PFSK-1 (cell line): Measurements from ENCODE around the gene NDRG3.

Experiments
- FOXP2 ChIP-seq: optimal IDR thresholded peaks from 2 replicates; pipeline ENCODE3; 2011; ENCODE audit warnings: borderline replicate concordance, control low read depth, inconsistent platforms; ENCODE audit not compliant: insufficient read depth; ENCODE audit errors: extremely low read length, extremely low read depth
- POLR2AphosphoS5 ChIP-seq: IDR thresholded peaks from 2 replicates; pipeline ENCODE4 v1.6.1; 2012; ENCODE audit warnings: low read depth, mild to moderate bottlenecking, control low read depth, low read length, moderate library complexity
- REST ChIP-seq, 2 experiments: IDR thresholded peaks; 2 replicates each; pipeline versions ENCODE4 v1.6.1 to v1.8.0; 2011 to 2012; ENCODE audit warnings: low read depth in 2 of 2, low read length in 2 of 2, control low read depth in 1 of 2, inconsistent platforms in 1 of 2, mild to moderate bottlenecking in 1 of 2, moderate library complexity in 1 of 2; ENCODE audit not compliant: insufficient read depth in 1 of 2
- SIN3A ChIP-seq: IDR thresholded peaks from 2 replicates; pipeline ENCODE4 v1.6.1; 2012; ENCODE audit warnings: mild to moderate bottlenecking, low read length, moderate library complexity, borderline replicate concordance; ENCODE audit not compliant: insufficient read depth
- TAF1 ChIP-seq: IDR thresholded peaks from 2 replicates; pipeline ENCODE4 v1.6.1; 2012; ENCODE audit warnings: low read length, control low read depth, borderline replicate concordance; ENCODE audit not compliant: insufficient read depth

The NDRG3 gene

DNA sequence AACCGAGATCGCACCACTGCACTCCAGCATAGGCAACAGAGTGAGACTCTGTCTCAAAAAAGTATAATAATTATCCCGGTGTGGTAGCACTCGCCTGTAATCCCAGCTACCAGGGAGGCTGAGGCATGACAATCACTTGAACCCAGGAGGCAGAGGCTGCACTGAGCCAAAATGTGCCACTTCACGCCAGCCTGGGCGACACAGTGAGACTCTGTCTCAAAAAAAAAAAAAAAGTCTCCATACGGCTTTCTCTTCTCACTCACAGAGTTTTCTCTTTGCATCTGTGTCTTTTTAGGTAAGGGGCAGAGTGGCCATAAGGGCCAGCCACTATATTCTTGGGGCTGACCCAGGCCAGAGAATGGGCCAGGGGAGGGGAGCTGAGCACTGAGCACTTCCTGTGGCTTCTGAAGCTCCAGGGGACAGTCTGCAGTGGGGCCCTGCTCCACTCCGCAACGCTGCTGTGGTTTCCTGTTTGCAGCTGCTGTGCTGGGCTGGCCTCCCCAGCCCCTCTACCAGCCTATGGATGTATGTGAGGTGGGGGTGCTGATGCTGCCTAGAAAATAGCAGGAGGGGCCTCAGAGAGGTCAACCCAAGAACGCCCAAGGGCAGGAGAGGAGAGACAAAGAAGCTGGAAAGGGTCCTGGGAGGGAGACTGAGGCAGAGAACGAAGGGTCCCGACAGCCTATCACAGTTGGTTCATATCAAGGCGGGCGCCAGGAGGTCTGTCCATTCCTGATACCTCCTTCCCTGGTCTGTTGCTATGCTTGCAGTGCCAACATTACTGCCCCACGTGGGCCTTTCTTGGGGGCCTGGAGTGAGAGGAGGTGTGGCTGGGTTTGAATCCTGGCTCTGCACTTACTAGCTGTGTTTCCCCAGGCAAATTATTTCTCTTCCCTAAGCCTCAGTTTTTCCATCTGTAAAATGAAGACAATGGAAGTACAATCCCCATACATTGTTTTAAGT lies 115.9 kb downstream of the NDRG3 start:
- no peak for TF ChIP-seq TAF1
- no peak for TF ChIP-seq SIN3A
- no peak for TF ChIP-seq REST (IDR thresholded peaks at IDR 0.05; ENCODE audit: insufficient read depth in 1 of 2, low read depth in 2 of 2, low read length in 2 of 2)

GRCh38 chr20:36628076-36628475 lies 117.8 kb downstream of the NDRG3 start:
- TF ChIP-seq FOXP2 = no peak
- no peak for TF ChIP-seq POLR2AphosphoS5
- TF ChIP-seq TAF1 = no peak
- TF ChIP-seq SIN3A = no peak
- TF ChIP-seq REST (IDR thresholded peaks at IDR 0.05; ENCODE audit: insufficient read depth in 1 of 2, low read depth in 2 of 2, low read length in 2 of 2) = no peak

DNA sequence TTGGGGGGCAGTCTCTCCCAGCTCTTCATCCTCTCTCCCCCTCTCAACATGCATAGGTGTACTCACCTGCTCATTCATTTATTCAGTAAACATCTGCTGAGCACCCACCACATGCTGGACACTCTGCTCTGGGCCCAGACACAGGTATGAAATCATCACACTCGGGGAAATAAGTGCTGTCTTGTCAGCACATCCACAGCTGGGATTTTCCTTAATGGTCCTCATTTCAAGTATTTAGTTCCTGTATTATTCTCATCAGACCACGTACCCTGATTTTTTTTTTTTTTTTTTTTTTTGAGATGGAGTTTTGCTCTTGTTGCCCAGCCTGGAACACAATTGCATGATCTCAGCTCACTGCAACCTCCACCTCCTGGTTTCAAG lies 121.0 kb downstream of the NDRG3 start:
- TF ChIP-seq FOXP2 = no peak
- TF ChIP-seq REST (IDR thresholded peaks at IDR 0.05; ENCODE audit: insufficient read depth in 1 of 2, low read depth in 2 of 2, low read length in 2 of 2) = no peak
- TF ChIP-seq TAF1 = no peak
- TF ChIP-seq SIN3A = no peak
- no peak for TF ChIP-seq POLR2AphosphoS5

GRCh38 chr20:36624068-36624943 lies 121.6 kb downstream of the NDRG3 start:
- no peak for TF ChIP-seq SIN3A
- TF ChIP-seq TAF1 = no peak
- TF ChIP-seq FOXP2 = no peak
- no peak for TF ChIP-seq REST (IDR thresholded peaks at IDR 0.05; ENCODE audit: insufficient read depth in 1 of 2, low read depth in 2 of 2, low read length in 2 of 2)
- TF ChIP-seq POLR2AphosphoS5 = no peak
